Ishikawa (cell line): ENCODE results near the gene C19orf44.

Experiments
- EP300 ChIP-seq: IDR thresholded peaks from 2 replicates; pipeline ENCODE4 v1.6.1; 2012; ENCODE audit warnings: borderline replicate concordance
- TF ChIP-seq, protein P1 (sequence below): IDR thresholded peaks from 2 replicates; pipeline ENCODE4 v1.6.1; 2012

DNA sequence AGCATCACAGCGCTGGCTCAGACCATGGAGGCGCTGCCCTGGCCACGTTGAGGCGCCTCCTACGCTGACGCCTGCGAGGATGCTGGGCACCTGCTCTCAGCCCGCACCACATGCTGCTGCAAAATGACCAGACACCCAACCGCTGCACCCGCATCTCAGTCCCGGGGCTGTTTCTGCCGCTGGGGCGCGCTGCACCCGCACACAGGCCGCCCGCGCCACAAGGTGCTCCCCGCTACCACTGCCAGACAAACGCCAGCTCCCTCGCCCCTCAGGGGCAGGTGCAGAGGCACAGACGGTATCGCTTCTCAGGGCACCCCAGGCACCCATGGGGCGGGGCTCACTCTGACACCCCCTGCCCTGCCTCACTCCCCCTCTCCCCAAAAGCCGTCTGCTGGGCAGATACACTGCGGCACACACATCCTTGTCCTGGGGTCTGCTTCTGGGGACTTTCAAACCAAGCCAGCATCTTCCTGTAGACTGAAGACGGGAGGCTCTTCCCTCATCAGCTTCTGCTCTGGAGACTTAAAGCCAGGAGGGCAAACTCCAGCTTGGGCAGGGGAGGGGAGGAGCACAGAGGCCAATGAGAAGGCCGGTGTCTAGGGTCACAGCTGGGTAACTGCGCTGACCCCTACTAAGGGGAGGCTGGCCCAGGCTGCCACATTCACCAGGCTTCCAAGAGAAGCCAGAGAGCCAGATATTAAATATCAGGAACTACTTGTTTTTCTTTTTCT lies 29.7 kb downstream of the C19orf44 start:
- TF ChIP-seq, protein P1, sequence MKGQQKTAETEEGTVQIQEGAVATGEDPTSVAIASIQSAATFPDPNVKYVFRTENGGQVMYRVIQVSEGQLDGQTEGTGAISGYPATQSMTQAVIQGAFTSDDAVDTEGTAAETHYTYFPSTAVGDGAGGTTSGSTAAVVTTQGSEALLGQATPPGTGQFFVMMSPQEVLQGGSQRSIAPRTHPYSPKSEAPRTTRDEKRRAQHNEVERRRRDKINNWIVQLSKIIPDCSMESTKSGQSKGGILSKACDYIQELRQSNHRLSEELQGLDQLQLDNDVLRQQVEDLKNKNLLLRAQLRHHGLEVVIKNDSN = no peak
- TF ChIP-seq EP300 = no peak
